GM18511 (cell line): ENCODE data around the gene UBXN10.

Experiments used
- ATAC-seq: cut with Tn5 transposase; IDR thresholded peaks from one replicate; pipeline ENCODE4 v1.9.1; 2021; ENCODE audit warnings: mild to moderate bottlenecking, moderate library complexity; ENCODE audit not compliant: unreplicated experiment

Gene UBXN10, protein sequence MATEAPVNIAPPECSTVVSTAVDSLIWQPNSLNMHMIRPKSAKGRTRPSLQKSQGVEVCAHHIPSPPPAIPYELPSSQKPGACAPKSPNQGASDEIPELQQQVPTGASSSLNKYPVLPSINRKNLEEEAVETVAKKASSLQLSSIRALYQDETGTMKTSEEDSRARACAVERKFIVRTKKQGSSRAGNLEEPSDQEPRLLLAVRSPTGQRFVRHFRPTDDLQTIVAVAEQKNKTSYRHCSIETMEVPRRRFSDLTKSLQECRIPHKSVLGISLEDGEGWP

DNA sequence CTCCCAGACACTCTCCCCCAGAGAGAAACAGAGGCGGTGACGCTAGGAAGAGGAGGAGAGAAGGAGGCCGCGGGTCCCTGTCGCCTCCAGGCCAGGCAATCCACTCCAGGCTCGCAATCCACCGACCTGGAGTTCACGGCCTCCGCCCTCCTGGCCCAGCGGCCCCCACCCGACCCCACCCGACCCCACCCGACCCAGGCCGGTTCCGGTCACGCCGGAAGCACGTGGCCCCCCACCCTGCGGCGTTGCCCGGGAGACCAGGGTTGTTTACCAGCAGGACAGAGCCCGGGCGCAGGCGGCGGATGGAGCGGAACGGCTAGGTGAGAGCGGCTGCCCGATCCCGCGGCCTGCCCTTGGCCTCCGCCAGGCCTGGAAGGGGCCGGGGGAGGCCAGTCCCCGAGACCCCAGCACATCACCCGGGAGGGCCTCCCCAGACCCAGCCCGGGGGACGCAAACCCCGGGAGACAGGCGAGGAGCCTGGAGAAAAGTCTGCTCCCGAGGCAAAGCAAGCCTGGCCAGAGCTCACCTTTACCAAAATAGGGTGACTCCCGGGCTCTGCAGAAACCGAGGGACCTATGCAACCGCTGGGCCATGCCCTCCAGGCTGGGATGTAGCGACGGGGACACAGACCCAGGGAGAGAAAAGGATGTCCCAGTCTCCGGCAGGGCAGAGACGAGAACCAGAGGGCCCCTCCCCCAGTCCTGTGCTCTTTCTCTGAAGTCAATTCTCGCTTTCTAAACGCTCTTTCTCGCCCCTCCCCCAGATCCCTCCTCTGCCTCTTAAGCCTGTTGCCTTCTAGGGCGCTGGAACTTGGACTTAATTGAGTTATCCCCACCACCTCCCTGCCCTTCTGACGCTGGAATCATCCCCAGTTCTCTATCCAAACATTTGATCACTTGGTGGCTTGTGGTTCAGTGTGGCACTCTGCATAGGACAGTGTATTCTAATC is at the start of gene UBXN10, which contains the start of gene PLA2G2C:
Gene UBXN10 (plus strand): TSS at position 263 of the 949 bp plus-strand sequence. CDS start 4,466 bp downstream, outside the sequence.
Gene PLA2G2C (minus strand): TSS at position 685 of the 949 bp plus-strand sequence. CDS start 9,155 bp downstream, outside the sequence.
- no peak for ATAC-seq

DNA sequence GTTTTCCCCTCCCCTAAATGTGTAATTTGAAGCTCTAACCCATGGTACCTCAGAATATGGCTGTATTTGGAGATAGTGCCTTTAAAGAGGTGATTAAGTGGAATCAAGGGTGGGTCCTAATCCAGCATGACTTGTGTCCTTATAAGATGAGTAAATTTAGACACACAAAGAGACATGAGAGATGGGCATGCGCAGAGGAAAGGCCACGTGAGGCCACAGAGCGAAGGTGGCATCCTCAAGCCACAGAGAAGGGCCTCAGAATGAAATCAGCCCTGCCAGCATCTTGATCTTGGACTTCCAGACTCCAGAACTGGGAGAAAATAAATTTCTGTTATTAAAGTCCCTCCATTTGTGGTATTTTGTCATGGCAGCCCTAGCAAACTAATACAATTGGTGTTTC is 49.6 kb upstream of the UBXN10 start:
- ATAC-seq: no peak

DNA sequence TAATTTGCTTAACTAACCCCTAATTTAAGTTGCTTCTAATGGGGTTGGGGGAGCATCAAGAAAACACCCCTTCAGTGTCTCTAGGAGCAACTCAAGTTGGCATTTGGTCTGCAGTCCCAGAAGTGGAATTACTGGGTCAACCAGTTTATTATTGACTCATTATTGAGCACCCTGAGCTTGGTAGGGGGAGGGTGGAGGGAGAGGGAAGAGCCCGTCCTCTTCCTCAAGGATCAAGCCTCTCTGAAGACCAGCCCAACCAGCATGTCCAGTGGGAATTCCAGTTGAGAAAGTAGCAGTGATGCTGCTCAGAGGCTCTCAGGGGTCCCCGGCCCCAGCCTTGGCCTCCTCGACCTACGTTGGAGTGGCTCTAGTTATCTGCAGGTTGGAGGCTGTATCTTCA is 48.8 kb upstream of the UBXN10 start:
- no peak for ATAC-seq

DNA sequence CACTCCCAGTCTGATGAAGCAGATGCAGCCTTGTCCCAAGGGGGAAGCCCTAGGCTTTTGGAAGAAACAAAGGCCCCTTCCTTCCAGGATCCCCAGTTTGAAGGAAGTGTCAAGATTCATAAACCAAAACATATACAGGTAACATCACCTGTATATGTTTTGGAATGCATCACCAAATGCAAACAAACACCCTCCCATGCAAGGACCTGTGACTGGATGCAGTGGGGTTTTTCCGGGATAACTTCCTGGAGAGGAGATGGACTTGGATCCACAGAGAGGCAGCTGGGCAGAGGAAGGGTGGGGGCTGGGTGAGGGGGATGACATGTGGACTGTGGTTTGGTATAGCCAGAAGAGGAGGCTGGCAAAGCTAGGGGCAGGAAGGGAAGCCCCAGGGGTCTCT is 48.3 kb upstream of the UBXN10 start:
- no peak for ATAC-seq

DNA sequence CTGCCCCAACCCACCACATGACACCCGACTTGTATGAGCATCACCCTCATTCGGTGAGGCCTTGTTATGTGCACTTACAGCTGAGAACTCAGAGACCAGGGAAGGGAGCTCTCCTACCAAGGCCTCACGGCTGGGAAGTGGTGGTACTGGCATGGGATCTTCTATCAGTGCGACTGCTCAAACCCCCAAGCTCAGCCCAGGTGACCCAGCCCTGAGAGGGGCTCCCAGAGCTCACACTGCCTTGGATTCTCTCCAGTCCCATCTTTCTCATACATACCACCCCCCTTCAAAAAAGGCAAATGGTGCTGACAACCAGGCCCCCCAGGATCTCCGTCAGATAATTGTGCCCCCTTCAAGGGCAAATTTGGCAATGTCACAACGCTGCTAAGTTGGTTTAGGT is 47.5 kb upstream of the UBXN10 start:
- no peak for ATAC-seq

DNA sequence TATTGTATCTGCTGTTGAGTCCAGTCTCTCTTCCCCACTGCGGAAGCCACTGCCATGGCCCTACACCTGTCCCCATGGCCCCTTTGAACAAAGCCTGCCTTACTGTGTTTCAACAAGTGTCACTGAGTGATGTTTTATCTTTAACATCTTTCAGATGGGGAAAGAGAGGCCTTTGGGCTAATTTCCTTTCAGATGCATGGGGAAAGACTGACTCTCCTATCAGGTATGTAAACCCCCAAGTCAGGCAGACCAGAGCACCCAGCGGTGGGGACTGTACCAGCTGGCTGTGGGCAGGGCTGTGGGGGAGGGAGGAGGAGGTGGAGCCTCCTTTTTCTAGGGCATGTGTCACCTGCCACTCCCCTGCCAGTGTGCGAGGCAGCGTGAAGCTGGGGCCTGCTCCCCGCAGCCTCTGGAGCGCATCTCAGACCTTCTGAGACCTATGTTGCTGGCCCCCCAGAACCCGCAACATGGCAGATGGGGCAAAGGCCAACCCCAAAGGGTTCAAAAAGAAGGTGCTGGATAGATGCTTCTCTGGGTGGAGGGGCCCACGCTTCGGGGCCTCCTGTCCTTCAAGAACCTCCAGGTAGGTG is 46.8 kb upstream of the UBXN10 start, which contains the start of gene PLA2G2F:
Gene PLA2G2F (plus strand): TSS at position 363 of the 590 bp plus-strand sequence. CDS start 105 bp downstream, at position 468.
- ATAC-seq: no peak

DNA sequence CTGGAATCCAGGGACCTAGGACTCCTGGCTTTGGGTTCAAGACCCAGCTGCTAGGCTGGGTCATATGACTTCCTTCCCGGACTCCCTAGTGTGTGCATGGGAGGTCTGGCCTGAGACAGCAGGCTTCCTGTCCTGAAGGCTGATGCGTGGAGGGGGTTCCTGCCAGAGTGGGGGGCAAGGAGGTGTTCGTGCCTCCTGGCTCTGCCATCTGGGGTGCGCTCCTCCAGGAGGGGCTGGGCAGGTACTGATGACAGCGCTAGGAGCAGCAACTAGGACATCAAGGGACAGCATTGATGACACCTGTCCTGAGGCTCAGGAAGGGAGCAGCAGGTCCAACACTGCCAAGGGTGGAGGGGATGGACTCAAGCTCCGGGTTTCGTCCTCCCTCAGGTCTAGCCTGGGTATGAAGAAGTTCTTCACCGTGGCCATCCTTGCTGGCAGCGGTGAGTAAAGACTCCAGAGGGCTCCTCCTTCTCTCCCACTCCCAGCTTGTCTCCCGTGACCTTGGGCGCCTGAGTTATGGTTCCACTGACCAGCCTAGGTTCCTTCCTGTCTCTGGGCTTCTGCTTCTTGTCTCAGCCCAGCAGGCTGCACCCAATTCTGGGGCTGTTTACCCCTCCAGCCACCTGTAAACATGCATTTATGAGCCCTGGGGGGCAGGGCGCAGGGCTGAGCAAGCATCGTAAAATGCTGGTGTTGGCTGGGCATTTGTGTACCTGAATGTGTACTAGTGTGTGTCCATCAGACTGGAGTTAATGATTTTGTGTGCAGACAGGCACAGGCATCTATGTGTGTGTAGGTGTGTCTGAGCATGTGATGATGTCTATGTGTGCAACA is 45.9 kb upstream of the UBXN10 start:
- ATAC-seq: no peak

DNA sequence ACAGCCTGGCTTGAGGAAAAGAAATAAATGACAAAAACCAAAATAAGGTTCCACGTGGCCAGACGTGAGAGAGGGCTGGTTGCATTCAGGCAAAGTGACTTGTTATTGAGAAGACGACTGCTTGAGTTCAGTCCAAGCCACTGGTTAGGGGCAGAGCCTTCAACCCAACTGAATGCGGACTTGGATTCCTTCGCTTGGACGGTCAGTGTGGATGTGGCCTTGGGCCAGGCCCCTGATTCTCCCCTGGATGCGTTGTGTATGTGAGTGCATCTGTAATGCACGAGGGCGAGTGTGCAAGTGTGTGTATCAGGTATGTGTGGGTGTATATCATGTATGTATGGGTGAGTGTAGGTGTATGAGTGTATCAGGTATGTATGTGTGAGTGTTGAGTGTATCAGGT is 44.9 kb upstream of the UBXN10 start:
- ATAC-seq: no peak

DNA sequence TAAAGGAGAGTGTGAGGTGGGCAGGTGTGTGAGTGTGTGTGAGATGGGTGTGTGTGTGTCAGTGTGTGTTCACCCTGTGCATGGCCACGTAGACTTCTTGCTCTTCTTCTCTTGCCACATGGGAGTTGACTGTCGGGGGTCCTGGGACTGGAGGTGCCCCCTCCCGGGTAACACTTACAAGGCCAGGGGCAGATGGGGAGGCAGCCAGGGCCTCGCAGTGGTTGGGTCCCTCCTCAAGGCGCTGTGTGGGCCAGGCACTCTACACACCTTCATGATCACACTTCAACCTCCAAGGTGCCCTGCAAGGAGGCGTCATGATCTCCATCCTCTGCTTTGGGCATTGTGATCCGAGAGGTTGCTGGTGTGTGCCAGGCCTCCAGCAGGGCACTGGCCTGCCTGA is 44.4 kb upstream of the UBXN10 start:
- ATAC-seq: no peak

DNA sequence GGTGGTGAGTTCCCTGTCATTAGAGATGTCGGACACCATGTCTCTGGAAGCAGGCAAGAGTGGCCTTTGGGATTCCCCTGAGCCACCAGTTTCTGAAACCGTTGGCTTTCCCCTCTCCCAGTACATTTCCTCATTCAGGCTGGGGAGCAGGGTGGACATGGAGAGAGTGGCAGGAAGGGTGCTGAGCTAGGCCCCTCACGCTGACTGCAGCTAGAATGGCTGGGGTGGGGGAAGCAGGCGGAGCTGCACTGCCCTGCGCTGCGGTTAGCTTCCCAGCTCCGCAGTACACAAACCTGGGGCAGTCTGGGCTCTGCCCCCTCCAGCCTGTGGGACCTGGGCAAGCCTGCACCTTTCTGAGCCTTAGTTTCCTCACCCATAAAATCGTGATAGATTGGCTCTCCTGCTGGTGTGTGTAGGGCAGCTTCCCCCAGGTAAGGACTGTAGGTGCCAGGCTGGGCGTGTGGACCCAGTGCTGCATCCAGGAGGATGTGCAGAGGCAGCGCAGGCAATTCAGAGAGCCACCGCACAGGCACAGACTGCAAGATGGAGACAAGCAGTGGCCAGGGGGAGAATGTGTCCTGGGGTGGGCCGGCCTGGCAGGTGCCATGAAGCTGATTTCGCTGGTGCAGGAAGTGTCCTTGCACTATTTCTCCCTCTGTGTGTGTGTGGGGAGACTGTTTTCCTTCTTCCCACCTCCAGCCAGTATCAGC is 43.7 kb upstream of the UBXN10 start:
- no peak for ATAC-seq

DNA sequence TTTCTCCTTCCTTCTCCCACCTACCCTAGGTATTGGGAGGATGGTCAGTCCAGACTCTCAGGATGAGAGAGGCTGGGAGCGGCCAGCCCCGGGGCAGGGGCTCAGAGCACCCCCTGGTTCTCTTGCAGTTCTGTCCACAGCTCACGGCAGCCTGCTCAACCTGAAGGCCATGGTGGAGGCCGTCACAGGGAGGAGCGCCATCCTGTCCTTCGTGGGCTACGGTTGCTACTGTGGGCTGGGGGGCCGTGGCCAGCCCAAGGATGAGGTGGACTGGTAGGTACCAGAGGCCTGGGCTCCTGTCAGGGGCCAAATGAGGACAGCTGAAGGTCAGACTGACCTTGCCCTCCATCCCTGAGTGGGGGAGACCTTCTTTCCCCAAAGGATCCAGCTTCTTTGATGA is 42.6 kb upstream of the UBXN10 start:
- ATAC-seq: no peak

DNA sequence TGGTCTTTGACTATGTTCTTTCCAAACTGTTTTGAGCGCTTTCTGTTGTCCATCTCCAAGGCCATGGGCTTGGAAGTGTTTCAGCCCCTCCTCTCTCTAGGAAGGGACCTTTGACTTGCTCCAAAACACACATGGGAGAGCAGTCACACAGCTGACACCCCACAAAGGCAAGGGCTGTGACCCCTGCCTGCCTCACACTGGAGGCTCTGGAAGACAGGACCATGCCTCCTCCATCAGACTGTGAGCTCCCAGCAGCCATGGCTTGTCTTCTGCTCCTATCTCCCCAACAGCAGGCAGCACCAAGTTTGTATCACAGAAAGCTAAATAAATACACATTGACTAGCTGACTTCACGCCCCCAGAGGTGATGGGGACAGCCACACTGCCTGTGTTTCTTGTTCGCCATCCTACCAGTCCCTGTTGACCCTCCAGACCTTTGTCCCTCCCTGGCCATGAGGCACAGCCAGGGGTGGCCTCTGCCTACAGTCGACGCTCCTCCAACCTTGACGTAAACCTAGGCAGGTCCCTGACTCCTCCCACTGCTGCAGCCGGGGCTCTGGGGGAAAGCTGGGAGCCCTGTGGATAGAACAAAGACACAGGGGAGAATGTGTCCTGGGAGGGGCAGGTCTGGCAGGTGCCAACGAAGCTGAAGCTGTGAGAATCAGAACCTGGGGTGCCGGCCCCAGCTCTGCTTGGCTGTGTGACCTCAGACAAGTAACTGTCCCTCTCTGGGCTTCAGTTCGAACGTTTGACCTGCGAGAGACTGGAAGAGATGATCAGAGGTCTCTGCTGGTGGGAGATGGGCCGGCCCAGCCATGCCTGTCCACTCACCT is 41.9 kb upstream of the UBXN10 start:
- no peak for ATAC-seq

DNA sequence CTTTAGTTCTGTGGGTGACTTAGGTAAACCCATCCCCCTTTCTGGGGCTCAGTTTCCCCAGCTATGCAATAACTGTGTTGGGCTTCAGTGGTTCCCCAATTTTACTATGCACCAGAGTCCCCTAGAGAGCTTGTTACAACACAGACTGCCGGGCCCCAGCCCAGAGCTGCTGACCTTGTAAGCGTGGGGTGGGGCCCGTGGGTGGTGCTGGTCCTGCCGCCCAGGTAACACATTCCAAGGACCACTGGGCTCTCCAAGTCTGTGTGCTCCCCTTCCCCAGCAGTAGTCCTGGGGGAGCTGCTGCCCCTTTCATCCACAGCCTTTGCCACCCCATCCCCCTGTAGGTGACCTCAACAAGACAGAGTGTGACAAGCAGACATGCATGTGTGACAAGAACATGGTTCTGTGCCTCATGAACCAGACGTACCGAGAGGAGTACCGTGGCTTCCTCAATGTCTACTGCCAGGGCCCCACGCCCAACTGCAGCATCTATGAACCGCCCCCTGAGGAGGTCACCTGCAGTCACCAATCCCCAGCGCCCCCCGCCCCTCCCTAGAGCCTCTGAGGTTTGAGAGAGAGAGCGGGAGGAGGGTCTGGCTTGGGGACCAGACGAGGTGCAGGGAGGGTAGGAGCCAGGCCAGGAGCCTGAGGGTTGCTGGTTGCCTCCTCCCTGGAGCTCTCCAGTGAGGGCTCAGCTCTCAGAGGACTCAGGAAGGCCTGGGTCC is 37.9 kb upstream of the UBXN10 start:
- ATAC-seq: no peak

DNA sequence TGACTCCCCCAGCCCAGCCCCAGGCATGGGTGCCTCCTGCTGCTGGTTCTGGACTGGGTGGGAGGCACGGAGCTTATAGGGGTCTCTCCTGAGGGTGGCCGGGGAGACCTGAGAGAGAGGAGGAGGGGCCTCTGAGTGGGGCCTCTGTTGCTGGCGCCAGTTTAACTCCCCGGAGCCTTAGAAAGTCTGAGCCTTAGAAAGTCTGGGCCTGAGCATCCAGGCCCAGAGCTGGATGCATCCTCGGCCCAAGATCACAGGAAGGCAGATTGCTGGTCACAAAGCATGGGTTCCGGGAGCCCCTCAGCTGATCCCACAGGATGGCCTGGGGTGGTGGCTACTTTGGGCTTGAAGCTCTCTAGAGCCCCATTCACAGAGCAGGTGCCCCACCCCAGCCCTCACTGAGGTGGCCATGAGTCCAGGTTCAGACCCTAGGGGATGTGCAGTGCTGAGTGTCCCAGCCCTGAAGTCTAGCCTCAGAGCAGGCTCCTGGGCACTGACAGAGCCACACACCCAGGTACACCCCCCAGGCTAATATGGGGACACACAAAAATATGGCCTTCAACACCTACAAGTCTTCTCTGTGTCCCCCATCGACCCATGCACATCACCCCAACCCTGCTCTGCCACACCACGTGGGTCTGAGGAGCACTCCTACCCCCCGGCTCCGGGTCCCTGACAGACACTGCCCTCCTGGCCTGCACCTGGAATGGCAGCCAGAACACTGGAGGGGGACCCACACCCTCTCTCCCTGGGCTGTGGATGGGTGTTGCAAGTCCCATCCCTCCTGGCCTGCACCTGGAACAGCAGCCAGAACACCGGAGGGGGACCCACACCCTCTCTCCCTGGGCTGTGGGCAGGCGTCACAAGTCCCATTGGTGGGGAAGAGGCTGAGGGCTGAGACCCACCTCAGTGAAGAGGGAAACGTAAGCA is 37.1 kb upstream of the UBXN10 start:
- ATAC-seq: no peak

DNA sequence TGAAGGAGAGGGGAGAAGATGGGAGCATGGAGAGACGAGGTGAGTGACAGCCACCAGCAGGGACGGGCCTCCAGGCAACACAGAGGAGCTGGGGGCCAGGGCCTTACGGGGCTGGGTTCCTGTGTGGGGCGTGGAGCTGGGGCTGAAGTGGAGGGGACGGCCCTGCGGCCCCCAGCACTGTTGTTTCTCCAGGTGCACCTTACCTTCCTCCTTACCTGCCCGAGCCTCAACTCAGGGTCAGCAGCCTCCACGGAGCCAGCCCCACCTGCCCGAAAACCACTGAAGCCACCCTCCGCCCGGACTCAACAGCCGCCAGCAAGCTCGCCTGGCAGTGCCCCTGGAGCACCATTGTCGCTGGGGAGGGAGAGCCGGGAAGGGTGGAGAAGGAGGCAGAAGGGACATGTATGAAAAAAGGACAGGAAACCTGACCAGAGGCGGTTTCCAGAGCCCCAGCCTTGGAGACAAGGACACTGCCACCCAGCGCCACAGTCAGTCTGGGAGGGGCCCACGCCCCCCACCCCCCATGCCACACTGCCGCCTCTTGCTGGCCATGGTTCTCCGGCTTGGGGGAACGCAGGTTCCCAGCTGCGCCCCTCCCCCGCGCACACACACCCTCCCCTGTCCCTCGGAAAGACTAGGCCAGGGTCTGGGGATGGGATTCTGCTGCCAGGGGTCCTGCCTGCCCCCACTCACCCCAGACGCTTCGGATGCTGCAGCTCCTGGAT is 36.1 kb upstream of the UBXN10 start:
- no peak for ATAC-seq

DNA sequence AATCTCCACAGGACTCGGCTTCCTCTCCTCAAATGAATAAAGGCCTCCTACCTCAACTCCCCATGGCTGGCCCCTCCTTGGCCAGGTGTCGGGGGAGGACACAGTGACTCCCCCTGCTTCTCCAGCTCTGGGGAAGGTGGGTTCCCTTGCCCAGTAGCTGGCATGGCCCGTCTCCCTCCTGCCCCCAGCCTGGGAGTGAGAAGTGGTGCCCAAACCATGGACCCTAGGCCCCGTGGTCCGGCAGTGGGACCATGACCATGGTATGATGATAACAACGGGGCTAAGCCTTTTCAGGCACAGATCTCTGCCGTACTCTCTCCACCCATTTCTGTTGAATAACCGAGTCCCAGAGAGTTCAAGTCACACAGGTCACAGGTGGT is 35.6 kb upstream of the UBXN10 start:
- ATAC-seq: no peak

DNA sequence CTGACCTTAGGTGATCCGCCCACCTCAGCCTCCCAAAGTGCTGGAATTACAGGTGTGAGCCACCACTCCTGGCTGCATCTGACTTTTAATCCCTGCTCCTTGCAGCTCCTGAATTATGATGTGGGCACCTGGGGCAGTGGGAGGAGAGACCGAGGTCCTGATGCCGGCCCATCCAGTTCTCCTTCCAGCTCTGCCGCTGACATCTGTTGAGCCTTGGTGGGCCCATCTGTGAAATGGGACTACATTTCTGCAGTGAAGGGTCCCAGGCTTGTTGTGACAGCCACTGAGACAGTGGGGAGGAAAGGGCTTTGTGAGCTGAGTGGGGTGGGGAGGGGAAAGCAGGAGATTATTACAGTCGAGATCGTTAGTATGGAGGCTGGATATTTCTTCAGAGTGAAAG is 34.9 kb upstream of the UBXN10 start:
- no peak for ATAC-seq
